ENCODE measurements around the gene CCDC122. TPM values are rescaled to one million over a fixed set of nuclear protein-coding genes. Genes with fewer than 3 reads are reported as not detected.

The CCDC122 gene
- total and polyA plus RNA-seq, 10 of the 15 experiments (the other 5 are each of a cell fraction or from before 2014, with no cell fraction given), result 1.0 to 4.5 (median 2.9) TPM; not detected in 1

DNA sequence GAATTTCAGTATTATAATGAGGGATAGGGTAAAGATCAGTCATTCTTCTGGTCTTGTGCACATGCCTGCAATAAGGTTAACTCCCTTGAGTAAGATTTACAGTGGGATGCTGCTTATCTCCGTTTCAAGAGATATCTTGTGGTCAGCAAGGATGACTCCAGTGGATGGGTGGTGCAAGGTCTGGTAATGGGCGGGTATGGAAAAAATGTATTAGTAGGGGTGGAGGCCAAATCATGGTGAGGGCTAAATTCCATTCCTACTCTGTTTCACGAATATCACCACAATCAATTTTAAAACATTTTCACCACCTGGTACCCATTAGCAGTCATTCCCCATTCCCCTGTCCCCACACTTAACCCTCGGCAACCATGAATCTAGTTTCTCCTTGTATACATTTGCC, 40.6 kb downstream of the CCDC122 start:
- RAD21 ChIA-PET (ENCODE audit: unreplicated experiment), result no interaction called here
- Histone ChIP-seq H3K79me2 (ENCODE audit: control insufficient read depth, insufficient read depth, low read length) (no peaks in the 10 kb centered on the region), H3K4me1 (ENCODE audit: control insufficient read depth, insufficient read depth, low read length) (no peaks in the 10 kb centered on the region), H3K27ac (ENCODE audit: control insufficient read depth, insufficient read depth) (no peak overlapping the region), H3K4me2 (ENCODE audit: control insufficient read depth, insufficient read depth) (no peak overlapping the region), H3K9ac (ENCODE audit: control insufficient read depth, insufficient read depth, low read length) (no peak overlapping the region), H3K36me3 (ENCODE audit: control insufficient read depth in 2 of 2, insufficient read depth in 2 of 2, low read length in 1 of 2) (no peaks in the 10 kb centered on the region), H3K9me3 (replicated peaks; ENCODE audit: control insufficient read depth, insufficient read depth, low read length) (no peaks in the 10 kb centered on the region), H4K20me1 (ENCODE audit: control insufficient read depth, insufficient read depth) (no peaks in the 10 kb centered on the region), H2AFZ (ENCODE audit: control insufficient read depth, low read depth, low read length) (no peak overlapping the region), H3K4me3 (no peak overlapping the region), H3K27me3 (replicated peaks in 1 of 2; ENCODE audit: control insufficient read depth in 2 of 2, insufficient read depth in 2 of 2, low read length in 1 of 2) (no peaks in the 10 kb centered on the region)
- TF ChIP-seq KDM1A (IDR thresholded peaks at IDR 0.05; ENCODE audit: borderline replicate concordance) (no peak), RCOR1 (conservative IDR thresholded peaks at IDR 0.05; ENCODE audit: low read depth, low read length) (no peak), BMI1 (IDR thresholded peaks at IDR 0.05; ENCODE audit: borderline replicate concordance) (no peak), MTA2 (IDR thresholded peaks at IDR 0.05; ENCODE audit: low read depth) (no peak), HDAC6 (IDR thresholded peaks at IDR 0.05; ENCODE audit: unreplicated experiment) (no peak)
- TF ChIP-seq, protein P1, sequence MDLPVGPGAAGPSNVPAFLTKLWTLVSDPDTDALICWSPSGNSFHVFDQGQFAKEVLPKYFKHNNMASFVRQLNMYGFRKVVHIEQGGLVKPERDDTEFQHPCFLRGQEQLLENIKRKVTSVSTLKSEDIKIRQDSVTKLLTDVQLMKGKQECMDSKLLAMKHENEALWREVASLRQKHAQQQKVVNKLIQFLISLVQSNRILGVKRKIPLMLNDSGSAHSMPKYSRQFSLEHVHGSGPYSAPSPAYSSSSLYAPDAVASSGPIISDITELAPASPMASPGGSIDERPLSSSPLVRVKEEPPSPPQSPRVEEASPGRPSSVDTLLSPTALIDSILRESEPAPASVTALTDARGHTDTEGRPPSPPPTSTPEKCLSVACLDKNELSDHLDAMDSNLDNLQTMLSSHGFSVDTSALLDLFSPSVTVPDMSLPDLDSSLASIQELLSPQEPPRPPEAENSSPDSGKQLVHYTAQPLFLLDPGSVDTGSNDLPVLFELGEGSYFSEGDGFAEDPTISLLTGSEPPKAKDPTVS (IDR thresholded peaks at IDR 0.05; ENCODE audit: low read depth, low read length), result no peak
- FAIRE-seq (no peak), DNase-seq (ENCODE audit: low read depth, low spot score) (no peak), ATAC-seq (no peak)
- intact Hi-C loops (cut with micrococcal nuclease; ENCODE audit: unreplicated experiment) (no loop called here), in situ Hi-C loops (cut with MboI) (no loop called here)
- SMC1A ChIA-PET (ENCODE audit: uncharacterized antibody, unreplicated experiment), result no interaction called here
- BruUV-seq (replicated peaks), result no TSS peak
- CTCF ChIA-PET, result no interaction called here
- POLR2A ChIA-PET, result no interaction called here
- 61% methylated on average over 4 of the region's 4 CpGs for WGBS (ENCODE audit: insufficient coverage, insufficient replicate concordance, low lambda C conversion rate, missing lambda C conversion rate)

DNA sequence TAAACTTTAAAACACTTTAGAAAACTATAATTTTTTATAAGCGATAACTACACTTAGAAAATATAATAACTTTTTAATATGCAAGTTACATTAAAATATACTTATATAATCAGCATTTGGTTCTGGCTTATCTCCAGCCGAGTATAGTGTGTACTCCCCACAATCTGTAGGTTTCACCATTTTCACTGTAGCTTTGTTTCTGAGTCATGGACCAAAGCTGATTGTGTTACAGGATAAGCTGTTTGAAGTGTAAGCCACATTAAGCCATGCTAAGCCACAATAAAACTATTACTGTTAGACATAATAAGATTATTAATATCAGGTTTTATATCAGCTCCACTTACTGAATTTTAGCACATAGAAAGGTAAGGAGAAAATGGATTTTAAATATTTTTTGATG, 43.8 kb downstream of the CCDC122 start:
- no peak for FAIRE-seq
- ChIA-PET SMC1A (ENCODE audit: uncharacterized antibody, unreplicated experiment) (no interaction called here), CTCF (no interaction called here)
- TF ChIP-seq, protein P1 (IDR thresholded peaks at IDR 0.05; ENCODE audit: low read depth, low read length), result no peak
- TF ChIP-seq MYC (IDR thresholded peaks at IDR 0.05; ENCODE audit: insufficient read depth, insufficient read length, insufficient replicate concordance, low read length, severe bottlenecking) (no peak), TCF7 (IDR thresholded peaks at IDR 0.05; ENCODE audit: borderline replicate concordance) (no peak), BCL11A (IDR thresholded peaks at IDR 0.05; ENCODE audit: low read depth, low read length) (no peak), BACH1 (IDR thresholded peaks at IDR 0.05; ENCODE audit: borderline replicate concordance) (no peak), SREBF1 (IDR thresholded peaks at IDR 0.05; ENCODE audit: low read length) (no peak), SMAD1 (IDR thresholded peaks at IDR 0.05; ENCODE audit: low read depth, partially characterized antibody) (no peak), SIX5 (IDR thresholded peaks at IDR 0.05; ENCODE audit: low read depth, low read length, severe bottlenecking) (no peak), SUPT20H (IDR thresholded peaks at IDR 0.05; ENCODE audit: borderline replicate concordance, control insufficient read depth, low read depth, low read length) (no peak), TAF1 (IDR thresholded peaks at IDR 0.05; ENCODE audit: borderline replicate concordance, low read depth, low read length) (no peak), GATAD2B (conservative IDR thresholded peaks at IDR 0.05; ENCODE audit: low read depth) (no peak)

More for the DNA sequence above, 43.8 kb downstream of the CCDC122 start:
- in situ Hi-C loops (cut with MboI), result no loop called here
- no peaks in the 10 kb centered on the region for H3K4me1 ChIP-seq (ENCODE audit: control insufficient read depth, insufficient read depth, low read length)
- no peaks in the 10 kb centered on the region for H3K27me3 ChIP-seq (replicated peaks in 1 of 2; ENCODE audit: control insufficient read depth in 2 of 2, insufficient read depth in 2 of 2, low read length in 1 of 2)
- H3K36me3 ChIP-seq (ENCODE audit: control insufficient read depth in 2 of 2, insufficient read depth in 2 of 2, low read length in 1 of 2), result no peaks in the 10 kb centered on the region
- H3K27ac ChIP-seq (ENCODE audit: control insufficient read depth, insufficient read depth), result no peak overlapping the region
- BruUV-seq (replicated peaks), result no TSS peak
- H3K9ac ChIP-seq (ENCODE audit: control insufficient read depth, insufficient read depth, low read length), result no peak overlapping the region
- H4K20me1 ChIP-seq (ENCODE audit: control insufficient read depth, insufficient read depth), result no peaks in the 10 kb centered on the region
- H3K4me3 ChIP-seq, result no peak overlapping the region
- ChIA-PET RAD21 (ENCODE audit: unreplicated experiment) (no interaction called here), POLR2A (interaction anchor here (0.7 kb wide), 1 partner anchor 608 kb away, joined by 3 read pairs; no protein-coding TSS in a partner anchor)
- H3K9me3 ChIP-seq (replicated peaks; ENCODE audit: control insufficient read depth, insufficient read depth, low read length), result no peaks in the 10 kb centered on the region
- WGBS (ENCODE audit: insufficient coverage, insufficient replicate concordance, low lambda C conversion rate, missing lambda C conversion rate), result 93% methylated on average over 2 of the region's 2 CpGs
- H3K79me2 ChIP-seq (ENCODE audit: control insufficient read depth, insufficient read depth, low read length), result no peaks in the 10 kb centered on the region
- H3K4me2 ChIP-seq (ENCODE audit: control insufficient read depth, insufficient read depth), result no peak overlapping the region
- no peak overlapping the region for H2AFZ ChIP-seq (ENCODE audit: control insufficient read depth, low read depth, low read length)
- DNase-seq (ENCODE audit: low read depth, low spot score) (no peak), ATAC-seq (no peak)
- intact Hi-C loops (cut with micrococcal nuclease; ENCODE audit: unreplicated experiment), result no loop called here
